ENCODE data around the gene ZBTB7C. TPM values are rescaled to one million over a fixed set of nuclear protein-coding genes. Genes with fewer than 3 reads are reported as not detected.

The ZBTB7C gene
- total and polyA plus RNA-seq, 2 of the 4 experiments (the other 2 are of a cell fraction) = not detected

- no peak overlapping the region for H2AK5ac ChIP-seq (ENCODE audit: low read depth, low read length)
- intact Hi-C loops (cut with micrococcal nuclease) = no loop called here
- H3K27ac ChIP-seq (ENCODE audit: insufficient read depth, low read length) = no peak overlapping the region
- no peak overlapping the region for H3K4ac ChIP-seq (ENCODE audit: low read depth, low read length)
- POLR2A ChIA-PET (ENCODE audit: unreplicated experiment) = no interaction called here
- H2BK120ac ChIP-seq (ENCODE audit: low read depth, low read length) = no peak overlapping the region
- no peak overlapping the region for H3K4me2 ChIP-seq (ENCODE audit: low read depth, low read length)
- DNase-seq = no peak
- H2AK9ac ChIP-seq (replicated peaks; ENCODE audit: low read depth, low read length, poor library complexity) = no peak overlapping the region
- no peaks in the 10 kb centered on the region for H3K9me1 ChIP-seq (ENCODE audit: insufficient read depth, low read length)
- no peaks in the 10 kb centered on the region for H3K36me3 ChIP-seq (ENCODE audit: control insufficient read depth, insufficient read depth, low read length)
- no peak for ATAC-seq (ENCODE audit: low read depth)
- no peak overlapping the region for H2BK15ac ChIP-seq (ENCODE audit: low read depth, low read length)
- dilution Hi-C loops (cut with HindIII; ENCODE audit: low sequenced_read_pairs, unreplicated experiment) = no loop called here
- H3K79me1 ChIP-seq (ENCODE audit: low read depth in 1 of 2, low read length in 2 of 2) = no peaks in the 10 kb centered on the region
- H3K9ac ChIP-seq (ENCODE audit: low read depth, low read length) = no peak overlapping the region
- H2BK5ac ChIP-seq (ENCODE audit: low read depth, low read length, poor library complexity, severe bottlenecking) = no peak overlapping the region
- no peak overlapping the region for H4K5ac ChIP-seq (ENCODE audit: low read depth, low read length)
- H3K23ac ChIP-seq (ENCODE audit: low read depth, low read length) = no peak overlapping the region
- H3K14ac ChIP-seq (replicated peaks; ENCODE audit: low read depth, low read length) = no peak overlapping the region
- H4K20me1 ChIP-seq (ENCODE audit: insufficient read depth, low read length) = no peaks in the 10 kb centered on the region
- no peak for TF ChIP-seq CTCF (conservative IDR thresholded peaks at IDR 0.05; ENCODE audit: low read depth, low read length)
- TF ChIP-seq MAZ (IDR thresholded peaks at IDR 0.05; ENCODE audit: borderline replicate concordance, low read depth, low read length) = no peak
- no peak for TF ChIP-seq RAD21 (IDR thresholded peaks at IDR 0.05; ENCODE audit: low read length)
- no peak for TF ChIP-seq RCOR1 (IDR thresholded peaks at IDR 0.05; ENCODE audit: insufficient replicate concordance, low read length)
- TF ChIP-seq MAFK (IDR thresholded peaks at IDR 0.05; ENCODE audit: low read depth, low read length) = no peak
- no peak for TF ChIP-seq SMC3 (IDR thresholded peaks at IDR 0.05; ENCODE audit: low read depth, low read length)
- TF ChIP-seq BHLHE40 (IDR thresholded peaks at IDR 0.05; ENCODE audit: low read depth, low read length) = no peak
- TF ChIP-seq CHD1 (IDR thresholded peaks at IDR 0.05; ENCODE audit: low read depth, low read length) = no peak
- TF ChIP-seq POLR2A (IDR thresholded peaks at IDR 0.05; ENCODE audit: low read depth, low read length) = no peak
- TF ChIP-seq, protein P1, sequence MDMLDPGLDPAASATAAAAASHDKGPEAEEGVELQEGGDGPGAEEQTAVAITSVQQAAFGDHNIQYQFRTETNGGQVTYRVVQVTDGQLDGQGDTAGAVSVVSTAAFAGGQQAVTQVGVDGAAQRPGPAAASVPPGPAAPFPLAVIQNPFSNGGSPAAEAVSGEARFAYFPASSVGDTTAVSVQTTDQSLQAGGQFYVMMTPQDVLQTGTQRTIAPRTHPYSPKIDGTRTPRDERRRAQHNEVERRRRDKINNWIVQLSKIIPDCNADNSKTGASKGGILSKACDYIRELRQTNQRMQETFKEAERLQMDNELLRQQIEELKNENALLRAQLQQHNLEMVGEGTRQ (IDR thresholded peaks at IDR 0.05; ENCODE audit: low read depth, low read length) = no peak
- no peak for TF ChIP-seq FOS (IDR thresholded peaks at IDR 0.05; ENCODE audit: low read depth, low read length)
- no peak overlapping the region for H4K8ac ChIP-seq (ENCODE audit: low read depth in 2 of 2, low read length in 2 of 2)
- CTCF ChIA-PET = no interaction called here
- no peak overlapping the region for H3K4me3 ChIP-seq (ENCODE audit: insufficient read depth, low read depth, low read length)
- H3K4me1 ChIP-seq (ENCODE audit: control insufficient read depth, insufficient read depth, low read length) = no peaks in the 10 kb centered on the region
- H3K27me3 ChIP-seq (ENCODE audit: control insufficient read depth, insufficient read depth, low read length) = peaks cover 12% of the 10 kb centered on the region
- H4K91ac ChIP-seq (ENCODE audit: insufficient read depth, low read depth, low read length) = no peak overlapping the region
- H3K18ac ChIP-seq (ENCODE audit: low read depth, low read length) = no peak overlapping the region
- H2AFZ ChIP-seq (replicated peaks; ENCODE audit: low read length, poor library complexity) = no peak overlapping the region
- in situ Hi-C loops (cut with MboI; ENCODE audit: low sequenced_read_pairs) = no loop called here
- WGBS, 2 experiments (ENCODE audit: extremely low coverage in 2 of 2, insufficient read length in 1 of 2) = 91% methylated on average over 4 of the region's 8 CpGs; no CpG with 5 or more reads in 1 of the 2 experiments
- H2BK20ac ChIP-seq (ENCODE audit: low read depth, low read length) = no peak overlapping the region
- no peaks in the 10 kb centered on the region for H3K9me3 ChIP-seq (ENCODE audit: control insufficient read depth, insufficient read depth, low read length)
- no peak overlapping the region for H3K56ac ChIP-seq (ENCODE audit: extremely low read depth, insufficient read depth, low read length)
- no TSS peak for BruUV-seq (replicated peaks)
Measured at GRCh38 chr18:48318436-48318835, 90.7 kb downstream of the ZBTB7C start.
